Measurements from ENCODE around the gene CSGALNACT2. TPM values are rescaled to one million over a fixed set of nuclear protein-coding genes. Genes with fewer than 3 reads are reported as not detected.
"Not testable (repeated sequence)": the region's sequence is repeated elsewhere in the genome, so short reads cannot be mapped to it uniquely, and the experiment has no call there.

The CSGALNACT2 gene
- polyA plus RNA-seq, 1 experiment, result 14.1 TPM

GRCh38 chr10:43181146-43181545, 42.9 kb downstream of the CSGALNACT2 start:
- Histone ChIP-seq H3K4me3 (ENCODE audit: low read depth, low read length) (no peak overlapping the region), H3K36me3 (ENCODE audit: control insufficient read depth, insufficient read depth, low read length) (peaks cover 4% of the 10 kb centered on the region), H3K27me3 (ENCODE audit: control insufficient read depth, insufficient read depth, low read length) (no peaks in the 10 kb centered on the region)
- no peak for TF ChIP-seq CTCF (IDR thresholded peaks at IDR 0.05; ENCODE audit: insufficient read depth, low read depth, low read length)
- CTCF ChIA-PET, result interaction anchor here (0.7 to 0.8 kb wide), 2 partner anchors 12 to 24 kb away, joined by 3 read pairs; no protein-coding TSS in a partner anchor
- no peak for DNase-seq (ENCODE audit: low read depth)
- POLR2A ChIA-PET, result no interaction called here

- DNase-seq (ENCODE audit: low read depth); POLR2A ChIA-PET; H3K36me3 ChIP-seq (ENCODE audit: control insufficient read depth, insufficient read depth, low read length); H3K27me3 ChIP-seq (ENCODE audit: control insufficient read depth, insufficient read depth, low read length); H3K4me3 ChIP-seq (ENCODE audit: low read depth, low read length): not testable (repeated sequence)
- CTCF ChIA-PET, result interaction anchor here (1.0 kb wide), 1 partner anchor 9 kb away, joined by 3 read pairs; no protein-coding TSS in a partner anchor
Observed at GRCh38 chr10:43183764-43184163, 45.5 kb downstream of the CSGALNACT2 start.

GRCh38 chr10:43186150-43186549, 47.9 kb downstream of the CSGALNACT2 start:
- DNase-seq (ENCODE audit: low read depth), result no peak
- CTCF ChIA-PET, result no interaction called here
- no peak for TF ChIP-seq CTCF (IDR thresholded peaks at IDR 0.05; ENCODE audit: insufficient read depth, low read depth, low read length)

GRCh38 chr10:43187213-43187612, 49.0 kb downstream of the CSGALNACT2 start:
- Histone ChIP-seq H3K36me3 (ENCODE audit: control insufficient read depth, insufficient read depth, low read length) (no peaks in the 10 kb centered on the region; the same call in 1 of the 2 replicates), H3K27me3 (ENCODE audit: control insufficient read depth, insufficient read depth, low read length) (no peaks in the 10 kb centered on the region), H3K4me3 (ENCODE audit: low read depth, low read length) (no peak overlapping the region)
- ChIA-PET CTCF (interaction anchor here (0.9 kb wide), 1 partner anchor 18 kb away, joined by 5 read pairs; no protein-coding TSS in a partner anchor), POLR2A (no interaction called here)
- no peak for DNase-seq (ENCODE audit: low read depth)
- TF ChIP-seq CTCF (IDR thresholded peaks at IDR 0.05; ENCODE audit: insufficient read depth, low read depth, low read length), result no peak

More at GRCh38 chr10:43186150-43186549, 47.9 kb downstream of the CSGALNACT2 start:
- Histone ChIP-seq H3K36me3 (ENCODE audit: control insufficient read depth, insufficient read depth, low read length) (no peaks in the 10 kb centered on the region; the same call in 1 of the 2 replicates), H3K27me3 (ENCODE audit: control insufficient read depth, insufficient read depth, low read length) (no peaks in the 10 kb centered on the region), H3K4me3 (ENCODE audit: low read depth, low read length) (no peak overlapping the region)
- POLR2A ChIA-PET, result no interaction called here

- H3K36me3 ChIP-seq (ENCODE audit: control insufficient read depth, insufficient read depth, low read length), result no peaks in the 10 kb centered on the region
- H3K4me3 ChIP-seq (ENCODE audit: low read depth, low read length), result no peak overlapping the region
- TF ChIP-seq CTCF (IDR thresholded peaks at IDR 0.05; ENCODE audit: insufficient read depth, low read depth, low read length), result no peak
- ChIA-PET POLR2A (no interaction called here), CTCF (interaction anchor here (0.7 kb wide), 1 partner anchor 13 kb away, joined by 3 read pairs; no protein-coding TSS in a partner anchor)
- no peaks in the 10 kb centered on the region for H3K27me3 ChIP-seq (ENCODE audit: control insufficient read depth, insufficient read depth, low read length)
- DNase-seq (ENCODE audit: low read depth), result no peak
Observed at GRCh38 chr10:43188702-43189101, 50.5 kb downstream of the CSGALNACT2 start.

- POLR2A ChIA-PET, result no interaction called here
- no peak for DNase-seq (ENCODE audit: low read depth)
- CTCF ChIA-PET, result interaction anchor here (5.7 kb wide), 1 partner anchor 13 kb away, joined by 42 read pairs; no protein-coding TSS in a partner anchor
- no peak overlapping the region for H3K4me3 ChIP-seq (ENCODE audit: low read depth, low read length)
- no peaks in the 10 kb centered on the region for H3K27me3 ChIP-seq (ENCODE audit: control insufficient read depth, insufficient read depth, low read length)
- H3K36me3 ChIP-seq (ENCODE audit: control insufficient read depth, insufficient read depth, low read length), result no peaks in the 10 kb centered on the region
- TF ChIP-seq CTCF (IDR thresholded peaks at IDR 0.05; ENCODE audit: insufficient read depth, low read depth, low read length), result no peak
Observed at GRCh38 chr10:43190289-43190688, 52.0 kb downstream of the CSGALNACT2 start.
